ENCODE measurements around the gene PRR33.

The PRR33 gene

GRCh38 chr11:1927848-1928469, 36.3 kb upstream of the PRR33 start:
- DNase-seq = no peak

- no peak for DNase-seq
These were observed 35.5 kb upstream of the PRR33 start for GRCh38 chr11:1927026-1927847.

- no peak for DNase-seq
These were observed 34.7 kb upstream of the PRR33 start for GRCh38 chr11:1926156-1927025.

- DNase-seq = no peak
These were observed 33.9 kb upstream of the PRR33 start for GRCh38 chr11:1925373-1926155.

- no peak for DNase-seq
These were observed 33.1 kb upstream of the PRR33 start for GRCh38 chr11:1924646-1925372.

GRCh38 chr11:1924181-1924580, 32.5 kb upstream of the PRR33 start:
- DNase-seq = no peak

GRCh38 chr11:1923201-1923956, 31.7 kb upstream of the PRR33 start:
- DNase-seq = no peak

- no peak for DNase-seq
These were observed 30.9 kb upstream of the PRR33 start for GRCh38 chr11:1922481-1923081.

- DNase-seq = no peak
These were observed 30.0 kb upstream of the PRR33 start for GRCh38 chr11:1921574-1922141.

- DNase-seq = no peak
These were observed 29.3 kb upstream of the PRR33 start for GRCh38 chr11:1920909-1921573.

GRCh38 chr11:1920128-1920908, 28.6 kb upstream of the PRR33 start:
- no peak for DNase-seq

GRCh38 chr11:1919391-1920127, 27.9 kb upstream of the PRR33 start, which contains the start of gene TNNT3:
Gene TNNT3 (plus strand): TSS chr11:1919703. CDS start chr11:1922875, 3,172 bp downstream.
- DNase-seq = no peak

GRCh38 chr11:1918436-1919315, 27.0 kb upstream of the PRR33 start:
- no peak for DNase-seq

GRCh38 chr11:1917523-1918435, 26.1 kb upstream of the PRR33 start:
- DNase-seq = no peak

- DNase-seq = no peak
These were observed 25.4 kb upstream of the PRR33 start for GRCh38 chr11:1916986-1917522.
